Omental fat pad (tissue), 4 donors: ENCODE results near the gene ARHGAP15. TPM values are rescaled to one million over a fixed set of nuclear protein-coding genes. Genes with fewer than 3 reads are reported as not detected.

Experiments used
- ATAC-seq: fragments of 150-250 bp; one replicate; pipeline ENCODE4 v1.9.1; 2016; ENCODE audit warnings: mild to moderate bottlenecking, moderate library complexity; ENCODE audit not compliant: low FRiP score
- DNase-seq: peaks from one replicate; pipeline ENCODE4 v3.0.0-alpha.2; 2019; ENCODE audit warnings: low spot score
- CTCF ChIP-seq, 3 donors: fragments of 450-650 bp; IDR thresholded peaks; one replicate each; pipeline ENCODE4 v1.5.1; 2016 to 2017; ENCODE audit warnings: antibody characterized with exemption in 3 of 3, mild to moderate bottlenecking in 3 of 3, moderate library complexity in 2 of 3
- total RNA-seq, 4 donors: library from RNA; depleted of rRNA; stranded (reverse); fragments of >200 nt; gene quantifications; one replicate each; pipeline ENCODE4 v1.1.0, GENCODE V29; 2016

ARHGAP15 gene
- total RNA-seq, 4 donors from 2014 or later: 12.2 to 27.6 (median 20.7) TPM

DNA sequence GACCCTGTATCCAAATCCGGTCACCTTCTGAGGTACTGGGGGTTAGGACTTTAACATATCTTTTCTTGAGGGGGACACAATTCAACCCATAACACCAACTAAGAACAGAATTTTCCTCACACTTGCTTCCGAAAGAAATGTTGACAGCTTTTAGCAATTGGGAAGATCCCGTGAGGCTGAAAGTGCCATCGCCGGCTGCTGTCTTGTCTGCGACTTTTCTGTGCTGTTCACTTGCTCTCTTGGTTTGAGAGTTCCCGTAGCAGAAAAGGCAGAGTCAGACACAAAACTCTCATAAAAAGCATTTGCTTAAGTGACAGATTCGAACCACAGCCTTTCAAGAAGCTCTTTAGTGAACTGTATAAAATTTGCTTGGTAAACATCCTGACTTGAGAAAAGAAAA lies 253.4 kb downstream of the ARHGAP15 start:
- TF ChIP-seq CTCF (IDR thresholded peaks at IDR 0.05): no peak
- no peak for DNase-seq
- ATAC-seq: no peak

- no peak for TF ChIP-seq CTCF (IDR thresholded peaks at IDR 0.05)
- ATAC-seq: no peak
- no peak for DNase-seq
Observed at GRCh38 chr2:143383016-143383415, 253.8 kb downstream of the ARHGAP15 start.

DNA sequence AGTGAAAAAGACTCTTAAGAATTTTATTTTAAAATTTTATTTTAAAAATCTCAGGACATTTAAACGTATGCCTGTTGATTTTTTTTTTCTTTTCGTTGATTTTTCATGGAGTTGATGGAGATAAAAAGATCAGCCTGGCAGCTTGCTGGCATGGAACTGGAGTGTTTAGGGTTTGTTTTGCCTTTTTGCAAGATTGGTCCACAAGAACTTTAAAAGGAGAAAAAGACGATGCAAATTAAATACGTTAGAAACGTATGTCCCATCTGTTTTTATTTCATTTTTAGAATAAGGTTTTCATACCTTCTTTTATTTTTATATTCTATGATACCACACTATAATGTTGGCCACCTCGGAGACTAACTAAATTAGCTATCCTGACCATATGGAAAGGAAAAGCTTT lies 254.9 kb downstream of the ARHGAP15 start:
- no peak for DNase-seq
- no peak for ATAC-seq
- no peak for TF ChIP-seq CTCF (IDR thresholded peaks at IDR 0.05)

GRCh38 chr2:143390171-143390570 lies 261.0 kb downstream of the ARHGAP15 start:
- no peak for ATAC-seq
- TF ChIP-seq CTCF (IDR thresholded peaks at IDR 0.05): no peak
- no peak for DNase-seq

- no peak for TF ChIP-seq CTCF (IDR thresholded peaks at IDR 0.05)
- DNase-seq: no peak
- no peak for ATAC-seq
Observed at GRCh38 chr2:143392358-143392757, 263.1 kb downstream of the ARHGAP15 start.

DNA sequence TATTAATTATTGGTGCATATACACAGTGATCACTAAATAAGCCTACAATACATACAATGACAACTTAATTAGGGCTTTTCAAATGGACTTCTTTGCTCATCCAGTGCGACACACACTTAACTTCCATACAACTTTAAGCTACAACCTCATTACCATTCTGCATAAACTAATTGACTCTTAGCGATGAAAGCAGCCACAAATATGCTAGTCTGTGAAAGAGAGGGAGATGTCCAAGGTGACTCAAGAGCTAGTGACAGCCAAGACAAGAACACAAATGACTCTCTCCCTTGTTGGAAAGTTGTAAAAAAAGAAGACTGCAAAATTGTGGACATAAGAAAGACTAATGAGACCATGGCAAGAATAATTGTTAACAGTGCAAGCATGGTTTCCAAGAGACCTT lies 264.8 kb downstream of the ARHGAP15 start:
- no peak for TF ChIP-seq CTCF (IDR thresholded peaks at IDR 0.05)
- ATAC-seq (no peak), DNase-seq (no peak)

- DNase-seq (no peak), ATAC-seq (peak; percentile 73)
- no peak for TF ChIP-seq CTCF (IDR thresholded peaks at IDR 0.05)
Observed at GRCh38 chr2:143397884-143398614, 268.8 kb downstream of the ARHGAP15 start.
